ENCODE results near the gene NOXA1. TPM values are rescaled to one million over a fixed set of nuclear protein-coding genes. Genes with fewer than 3 reads are reported as not detected.
"Not testable (repeated sequence)": the region's sequence is repeated elsewhere in the genome, so short reads cannot be mapped to it uniquely, and the experiment has no call there.

Gene NOXA1
- total RNA-seq, 4 donors from 2014 or later: 2.2 to 7.6 (median 4.0) TPM

DNA sequence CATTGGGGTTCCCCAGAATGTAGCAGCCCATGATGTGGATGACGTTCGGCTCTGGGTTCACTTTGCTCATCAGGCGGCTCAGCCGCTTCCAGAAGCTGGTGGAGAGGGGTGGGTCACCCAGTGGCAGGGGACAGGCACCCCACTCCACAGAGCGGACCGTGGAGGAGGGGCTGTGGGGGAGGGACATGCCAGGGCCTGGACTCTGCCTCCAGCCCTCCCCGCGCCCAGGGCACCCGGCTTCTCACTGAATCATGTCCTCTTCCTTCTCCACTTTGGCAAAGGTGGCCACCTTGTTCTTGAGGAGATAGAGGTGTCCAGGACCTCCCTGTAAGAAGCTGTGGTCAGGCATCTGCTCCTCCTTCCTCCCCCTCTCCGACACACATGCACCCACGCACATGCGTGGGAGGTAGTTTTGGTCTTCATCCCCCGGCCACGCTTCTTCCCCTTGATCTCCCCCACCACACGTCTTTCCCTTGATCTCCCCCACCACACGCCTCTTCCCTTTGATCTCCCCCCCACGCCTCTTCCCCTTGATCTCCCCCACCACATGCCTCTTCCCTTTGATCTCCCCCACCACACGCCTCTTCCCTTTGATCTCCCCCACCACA lies 26.8 kb downstream of the NOXA1 start:
- H3K36me3 ChIP-seq: peaks cover 25% of the 10 kb centered on the region
- WGBS: 81% methylated on average over 9 of the region's 18 CpGs
- no peaks in the 10 kb centered on the region for H3K9me3 ChIP-seq
- no peak overlapping the region for H3K4me3 ChIP-seq
- peak in 1 of 2 donors; percentile 71 for DNase-seq (ENCODE audit: low spot score in 2 of 2)
- H3K4me1 ChIP-seq: peaks cover 37% of the 10 kb centered on the region
- no peaks in the 10 kb centered on the region for H3K27me3 ChIP-seq
- H3K27ac ChIP-seq: no peak overlapping the region
- TF ChIP-seq EP300 (IDR thresholded peaks at IDR 0.05) (no peak), POLR2A (IDR thresholded peaks at IDR 0.05) (no peak), POLR2AphosphoS5 (IDR thresholded peaks at IDR 0.05) (no peak), CTCF (IDR thresholded peaks at IDR 0.05) (no peak)

GRCh38 chr9:137450539-137451222 lies 27.5 kb downstream of the NOXA1 start:
- WGBS: 89% methylated on average over 12 of the region's 24 CpGs

GRCh38 chr9:137451264-137452005 lies 28.2 kb downstream of the NOXA1 start:
- H3K9me3 ChIP-seq, H3K27ac ChIP-seq, H3K27me3 ChIP-seq, H3K4me3 ChIP-seq: not testable (repeated sequence)
- WGBS: 99% methylated on average over 6 of the region's 31 CpGs
- H3K36me3 ChIP-seq: peaks cover 28% of the 10 kb centered on the region
- H3K4me1 ChIP-seq: peaks cover 33% of the 10 kb centered on the region
- DNase-seq (ENCODE audit: low spot score in 2 of 2): peak in 1 of 2 donors; percentile 46

More at GRCh38 chr9:137450539-137451222, 27.5 kb downstream of the NOXA1 start:
- not testable (repeated sequence) for H3K27ac ChIP-seq, H3K9me3 ChIP-seq, H3K27me3 ChIP-seq, H3K4me3 ChIP-seq
- Histone ChIP-seq H3K36me3 (peaks cover 28% of the 10 kb centered on the region), H3K4me1 (peaks cover 37% of the 10 kb centered on the region)
- DNase-seq (ENCODE audit: low spot score in 2 of 2): peak in 1 of 2 donors; percentile 22

GRCh38 chr9:137452006-137452760 lies 29.0 kb downstream of the NOXA1 start:
- H3K27me3 ChIP-seq: no peaks in the 10 kb centered on the region
- peaks cover 32% of the 10 kb centered on the region for H3K4me1 ChIP-seq
- H3K27ac ChIP-seq: no peak overlapping the region
- TF ChIP-seq EP300 (IDR thresholded peaks at IDR 0.05): no peak
- TF ChIP-seq POLR2A (IDR thresholded peaks at IDR 0.05): no peak
- TF ChIP-seq POLR2AphosphoS5 (IDR thresholded peaks at IDR 0.05): no peak
- no peak for TF ChIP-seq CTCF (IDR thresholded peaks at IDR 0.05)
- 92% methylated on average over 15 of the region's 17 CpGs for WGBS
- H3K36me3 ChIP-seq: peaks cover 34% of the 10 kb centered on the region
- DNase-seq (ENCODE audit: low spot score in 2 of 2): peak in 1 of 2 donors; percentile 65
- no peaks in the 10 kb centered on the region for H3K9me3 ChIP-seq
- no peak overlapping the region for H3K4me3 ChIP-seq

- Histone ChIP-seq H3K27ac (no peak overlapping the region), H3K9me3 (no peaks in the 10 kb centered on the region), H3K4me1 (peaks cover 37% of the 10 kb centered on the region), H3K27me3 (no peaks in the 10 kb centered on the region), H3K4me3 (peak overlapping the region; percentile 60), H3K36me3 (peaks cover 36% of the 10 kb centered on the region)
- WGBS: 100% methylated on average over 3 of the region's 43 CpGs
- peak in 1 of 2 donors; percentile 80 for DNase-seq (ENCODE audit: low spot score in 2 of 2)
- no peak for TF ChIP-seq POLR2A (IDR thresholded peaks at IDR 0.05)
- no peak for TF ChIP-seq POLR2AphosphoS5 (IDR thresholded peaks at IDR 0.05)
- no peak for TF ChIP-seq CTCF (IDR thresholded peaks at IDR 0.05)
- TF ChIP-seq EP300 (IDR thresholded peaks at IDR 0.05): no peak
These were observed 29.8 kb downstream of the NOXA1 start for GRCh38 chr9:137452761-137453642.

Data from suprapubic skin (tissue), 4 donors.